HepG2 (cell line): ENCODE data around the gene TMEM45A. TPM values are rescaled to one million over a fixed set of nuclear protein-coding genes. Genes with fewer than 3 reads are reported as not detected.

Experiments used
- ATAC-seq: fragments of 200-7000 bp; cut with Tn5 transposase; 3 replicates; pipeline ENCODE4 v1.9.1; 2020; ENCODE audit warnings: mild to moderate bottlenecking, moderate library complexity
- BruUV-seq: library from RNA; stranded (reverse); fragments of 400-500 nt; replicated peaks from 2 replicates; lab custom pipeline; 2021; lab: Mats Ljungman, UMichigan
- CTCF ChIA-PET: fragments of 300-600 bp; formaldehyde crosslinking; extraction: SDS; loops from one replicate; lab custom pipeline; 2021; ENCODE audit warnings: low total read pairs, inconsistent platforms, low intra/inter-chr PET ratio; lab: Yijun Ruan, JAX
- POLR2A ChIA-PET: fragments of 350-600 bp; sonication (Branson Sonifier 250); formaldehyde crosslinking; loops from one replicate; lab custom pipeline; 2020; ENCODE audit warnings: antibody characterized with exemption, inconsistent platforms; lab: Yijun Ruan, JAX
- DNase-seq: peaks from one replicate; pipeline ENCODE4 v3.0.0-alpha.2; 2015; ENCODE audit warnings: low spot score
- FAIRE-seq: peaks from 3 replicates; lab custom pipeline; 2011; peaks lifted over from hg19 to GRCh38; lab: Jason Lieb, UNC
- H2AFZ ChIP-seq: one replicate; pipeline ENCODE4 v1.6.1; 2011; ENCODE audit warnings: low read length, inconsistent platforms
- H3K27ac ChIP-seq: fragments of 300-600 bp; 3 replicates; pipeline ENCODE4 v1.8.0; 2011; ENCODE audit warnings: mixed run types, mild to moderate bottlenecking, mixed read lengths, low read length, inconsistent platforms; ENCODE audit not compliant: insufficient read depth; ENCODE audit errors: extremely low read length
- H3K27me3 ChIP-seq, 2 experiments: fragments of 200-600 bp in 1 of 2; 2 replicates in 1 of 2; 3 replicates in 1 of 2; pipeline versions ENCODE4 v1.6.0 to v1.8.0; 2011; ENCODE audit warnings: low read length in 2 of 2, mild to moderate bottlenecking in 2 of 2, moderate library complexity in 2 of 2, inconsistent platforms in 1 of 2; ENCODE audit not compliant: insufficient read depth in 2 of 2, control insufficient read depth in 1 of 2
- H3K36me3 ChIP-seq, 2 experiments: fragments of 200-600 bp in 1 of 2; replicated peaks in 1 of 2; 2 replicates in 1 of 2; 3 replicates in 1 of 2; pipeline versions ENCODE4 v1.5.1 to v1.8.0; 2011; ENCODE audit warnings: low read length in 2 of 2, inconsistent platforms in 1 of 2; ENCODE audit not compliant: insufficient read depth in 2 of 2, control insufficient read depth in 1 of 2
- H3K4me1 ChIP-seq: 2 replicates; pipeline ENCODE4 v1.5.1; 2012; ENCODE audit warnings: low read length, inconsistent platforms; ENCODE audit not compliant: insufficient read depth
- H3K4me2 ChIP-seq: 2 replicates; pipeline ENCODE4 v1.6.0; 2011; ENCODE audit warnings: low read depth, low read length, inconsistent platforms
- H3K4me3 ChIP-seq, 3 experiments: fragments of 200-600 bp in 1 of 3; sonication (generic), shearing (Covaris generic) in 1 of 3; replicated peaks in 1 of 3; 2 replicates each; pipeline ENCODE4 v1.5.1; 2011 to 2016; ENCODE audit warnings: low read length in 3 of 3, inconsistent platforms in 2 of 3, low read depth in 2 of 3, mild to moderate bottlenecking in 2 of 3, control low read depth in 1 of 3, mixed read lengths in 1 of 3; ENCODE audit not compliant: insufficient read depth in 1 of 3
- H3K79me2 ChIP-seq: one replicate; pipeline ENCODE4 v1.6.1; 2011; ENCODE audit warnings: low read length, inconsistent platforms; ENCODE audit not compliant: insufficient read depth
- H3K9ac ChIP-seq: 2 replicates; pipeline ENCODE4 v1.6.0; 2011; ENCODE audit warnings: mild to moderate bottlenecking, low read depth, low read length, inconsistent platforms; ENCODE audit not compliant: insufficient read depth
- H3K9me3 ChIP-seq: 2 replicates; pipeline ENCODE4 v1.5.1; 2012; ENCODE audit warnings: mild to moderate bottlenecking, low read length
- H4K20me1 ChIP-seq: 2 replicates; pipeline ENCODE4 v1.6.0; 2011; ENCODE audit warnings: inconsistent platforms, mild to moderate bottlenecking, low read length, moderate library complexity; ENCODE audit not compliant: insufficient read depth
- ARID3A ChIP-seq: IDR thresholded peaks from 2 replicates; pipeline ENCODE4 v1.6.1; 2012; ENCODE audit warnings: low read depth, low read length, improper control_type of control experiment
- CEBPB ChIP-seq: IDR thresholded peaks from 2 replicates; pipeline ENCODE4 v1.6.1; 2011; ENCODE audit warnings: low read depth, low read length, improper control_type of control experiment, borderline replicate concordance
- HNRNPLL ChIP-seq: fragments of 200-400 bp; formaldehyde crosslinking; IDR thresholded peaks from 2 replicates; pipeline ENCODE4 v1.6.1; 2017; ENCODE audit warnings: mild to moderate bottlenecking, low read depth, low read length; ENCODE audit not compliant: poor library complexity, severe bottlenecking
- PAXIP1 ChIP-seq: sonication (generic); formaldehyde crosslinking; conservative IDR thresholded peaks from 2 replicates; pipeline ENCODE4 v1.4.0; 2020; ENCODE audit warnings: mild to moderate bottlenecking, missing genetic modification reagents, moderate library complexity
- WGBS: methylation state at CpG from one replicate; pipeline ENCODE4 v1.1.6; 2017; ENCODE audit warnings: low lambda C conversion rate; 5-methylcytosine and 5-hydroxymethylcytosine counted together
- in situ Hi-C: cut with HindIII; loops from 2 replicates; pipeline ENCODE4 v1.10.0; 2017; ENCODE audit warnings: low pct_unique_long_range_greater_than_20kb; ENCODE audit not compliant: extremely low pct_ligation_motif_present
- intact Hi-C: fragments of 100-400 bp; cut with micrococcal nuclease; formaldehyde crosslinking; loops from one replicate; pipeline ENCODE4 v1.10.0; 2022; ENCODE audit not compliant: unreplicated experiment
- polyA plus RNA-seq, 8 experiments: library from polyadenylated mRNA; depleted of rRNA in 3 of 8; stranded (reverse) in 7 of 8; unstranded in 1 of 8; fragments of >200 nt; fragmentation: Illumina TruSeq in 4 of 8; extraction: Trizol in 4 of 8; gene quantifications; 2 replicates each; pipeline versions ENCODE4 v1.2.1 to v1.2.3, GENCODE V29; 2011 to 2016; ENCODE audit warnings: low read depth in 4 of 8, missing spikeins in 1 of 8, mixed read lengths in 1 of 8; ENCODE audit not compliant: insufficient read depth in 1 of 8
- total RNA-seq, 5 experiments: library from RNA; depleted of rRNA; stranded (reverse); fragments of >200 nt; fragmentation: Illumina TruSeq; extraction: Trizol; gene quantifications; 2 replicates each; pipeline ENCODE4 v1.2.3, GENCODE V29; 2016; ENCODE audit warnings: low read depth in 1 of 5

The TMEM45A gene
- total and polyA plus RNA-seq, 2 of the 13 experiments (the other 11 are each of a cell fraction or from before 2014, with no cell fraction given) = 14.8 to 38.5 TPM

DNA sequence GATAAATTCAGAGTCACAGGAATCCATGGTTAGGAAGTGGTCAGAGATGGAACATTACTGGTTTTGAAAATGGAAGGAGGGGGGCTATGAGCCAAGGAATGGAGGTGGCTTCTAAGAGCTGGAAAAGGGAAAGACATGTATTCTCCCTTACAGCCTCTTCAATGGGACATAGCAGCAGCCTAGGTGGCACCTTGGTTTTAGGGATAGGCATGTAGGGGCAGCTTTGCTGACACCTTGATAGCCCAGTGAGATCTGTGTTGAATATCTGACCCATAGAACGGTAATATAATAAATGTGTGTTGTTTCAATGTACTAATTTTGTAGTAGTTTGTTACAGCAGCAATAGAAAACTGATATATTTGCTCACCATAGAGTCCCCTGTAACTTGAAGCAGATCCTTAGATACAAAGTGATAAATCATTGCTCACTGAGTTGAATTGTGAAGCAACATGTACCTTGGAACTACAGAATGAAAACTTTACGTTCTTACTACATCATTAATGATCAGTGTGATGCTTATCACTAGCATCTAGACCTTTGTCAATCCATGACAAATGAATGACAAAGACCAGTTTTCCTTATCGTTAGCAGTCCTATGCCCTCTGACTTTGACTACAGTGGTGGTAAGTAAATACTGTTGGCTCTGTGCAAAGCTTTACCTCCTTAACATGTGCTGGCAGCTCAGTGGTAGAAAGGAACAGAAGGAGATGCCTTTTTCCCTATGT, 53.8 kb downstream of the TMEM45A start:
- ChIA-PET POLR2A (no interaction called here), CTCF (no interaction called here)
- in situ Hi-C loops = no loop called here
- Histone ChIP-seq H2AFZ (no peak overlapping the region), H3K4me3 (no peak overlapping the region), H3K9me3 (no peaks in the 10 kb centered on the region), H3K4me1 (peaks cover 16% of the 10 kb centered on the region), H3K4me2 (no peak overlapping the region), H3K27ac (no peak overlapping the region), H3K27me3 (no peaks in the 10 kb centered on the region), H4K20me1 (no peaks in the 10 kb centered on the region), H3K9ac (no peak overlapping the region), H3K79me2 (no peaks in the 10 kb centered on the region), H3K36me3 (no peaks in the 10 kb centered on the region)
- ATAC-seq (peak; percentile 54; the same call in 2 of the 3 replicates), FAIRE-seq (no peak), DNase-seq (peak; percentile 16)
- no TSS peak for BruUV-seq
- intact Hi-C loops = no loop called here
- 28% methylated on average over 3 of the region's 3 CpGs for WGBS
- TF ChIP-seq PAXIP1 (no peak), HNRNPLL (no peak), ARID3A (0 out of 2 replicates have a peak, but pooled peaks have one; percentile 45), CEBPB (peak; percentile 50; the same call in 1 of the 2 replicates)
